SK-N-SH treated with all-trans-retinoic acid at 6 μM for 48 hours (cell line): Measurements from ENCODE around the gene INTS13.

Experiments
- ATAC-seq: fragments of 200-7000 bp; cut with Tn5 transposase; 3 replicates; pipeline ENCODE4 v1.9.1; 2020; ENCODE audit warnings: mild to moderate bottlenecking, moderate library complexity
- ARNTL ChIP-seq: fragments of 450-650 bp; formaldehyde crosslinking; IDR thresholded peaks from 2 replicates; pipeline ENCODE4 v1.5.0; 2020; ENCODE audit warnings: low read depth, mild to moderate bottlenecking, moderate library complexity, borderline replicate concordance
- BACH2 ChIP-seq: fragments of 250-450 bp; sonication (Bioruptor Pico); IDR thresholded peaks from 2 replicates; pipeline ENCODE4 v1.9.0; 2021; ENCODE audit warnings: mild to moderate bottlenecking, borderline replicate concordance
- CSDC2 ChIP-seq: fragments of 250-450 bp; sonication (Bioruptor Pico); IDR thresholded peaks from 2 replicates; pipeline ENCODE4 v1.5.0; 2020; ENCODE audit warnings: mild to moderate bottlenecking, moderate library complexity
- ESRRG ChIP-seq: fragments of 250-450 bp; sonication (Bioruptor Pico); IDR thresholded peaks from 2 replicates; pipeline ENCODE4 v1.6.1; 2021; ENCODE audit warnings: mild to moderate bottlenecking
- GLIS3 ChIP-seq: fragments of 250-450 bp; sonication (Bioruptor Pico); IDR thresholded peaks from 2 replicates; pipeline ENCODE4 v1.5.0; 2020; ENCODE audit warnings: mild to moderate bottlenecking, moderate library complexity
- ISL1 ChIP-seq: fragments of 250-450 bp; sonication (Bioruptor Pico); IDR thresholded peaks from 2 replicates; pipeline ENCODE4 v2.1.2; 2022; ENCODE audit warnings: mild to moderate bottlenecking, moderate library complexity
- OSR1 ChIP-seq: fragments of 250-450 bp; sonication (Bioruptor Pico); IDR thresholded peaks from 2 replicates; pipeline ENCODE4 v1.8.0; 2022; ENCODE audit warnings: moderate library complexity, mild to moderate bottlenecking, inconsistent platforms
- PPARA ChIP-seq: fragments of 250-450 bp; sonication (Bioruptor Pico); IDR thresholded peaks from 2 replicates; pipeline ENCODE4 v1.5.0; 2020; ENCODE audit warnings: mild to moderate bottlenecking, borderline replicate concordance
- RARB ChIP-seq: fragments of 250-450 bp; sonication (Bioruptor Pico); IDR thresholded peaks from 2 replicates; pipeline ENCODE4 v1.8.0; 2021; ENCODE audit warnings: mild to moderate bottlenecking, moderate library complexity
- SNAI2 ChIP-seq: fragments of 250-450 bp; sonication (Bioruptor Pico); IDR thresholded peaks from 2 replicates; pipeline ENCODE4 v1.5.0; 2020; ENCODE audit warnings: mild to moderate bottlenecking, moderate library complexity
- TCF4 ChIP-seq: fragments of 250-450 bp; sonication (Bioruptor Pico); IDR thresholded peaks from 2 replicates; pipeline ENCODE4 v1.8.0; 2021; ENCODE audit warnings: mild to moderate bottlenecking, moderate library complexity, borderline replicate concordance
- ZC3H10 ChIP-seq: fragments of 250-450 bp; sonication (Bioruptor Pico); IDR thresholded peaks from 2 replicates; pipeline ENCODE4 v1.5.1; 2021; ENCODE audit warnings: mild to moderate bottlenecking, moderate library complexity
- ZFP30 ChIP-seq: fragments of 450-650 bp; formaldehyde crosslinking; IDR thresholded peaks from 2 replicates; pipeline ENCODE4 v1.5.0; 2022; ENCODE audit warnings: mild to moderate bottlenecking, moderate library complexity
- ZNF565 ChIP-seq: fragments of 450-650 bp; formaldehyde crosslinking; conservative IDR thresholded peaks from 2 replicates; pipeline ENCODE4 v1.5.0; 2020; ENCODE audit warnings: low read depth, mild to moderate bottlenecking, moderate library complexity
- ZNF70 ChIP-seq: fragments of 450-650 bp; formaldehyde crosslinking; IDR thresholded peaks from 2 replicates; pipeline ENCODE4 v1.5.0; 2020; ENCODE audit warnings: mild to moderate bottlenecking, moderate library complexity
- ZNF8 ChIP-seq: fragments of 450-650 bp; formaldehyde crosslinking; IDR thresholded peaks from 2 replicates; pipeline ENCODE4 v1.5.0; 2020; ENCODE audit warnings: mild to moderate bottlenecking, moderate library complexity
- TF ChIP-seq, protein P1 (sequence below): fragments of 250-450 bp; sonication (Bioruptor Pico); IDR thresholded peaks from 2 replicates; pipeline ENCODE4 v1.5.1; 2020; ENCODE audit warnings: low read depth, mild to moderate bottlenecking, moderate library complexity
- TF ChIP-seq, protein P2 (sequence below): fragments of 250-450 bp; sonication (Bioruptor Pico); IDR thresholded peaks from 2 replicates; pipeline ENCODE4 v1.5.1; 2021; ENCODE audit warnings: mild to moderate bottlenecking, moderate library complexity
- TF ChIP-seq, protein P3 (sequence below): fragments of 250-450 bp; sonication (Bioruptor Pico); IDR thresholded peaks from 2 replicates; pipeline ENCODE4 v1.8.0; 2020; ENCODE audit warnings: mild to moderate bottlenecking, moderate library complexity, borderline replicate concordance
- TF ChIP-seq, protein P4 (sequence below): fragments of 250-450 bp; sonication (Bioruptor Pico); IDR thresholded peaks from 2 replicates; pipeline ENCODE4 v1.8.0; 2021; ENCODE audit warnings: low read depth, mild to moderate bottlenecking, moderate library complexity, borderline replicate concordance
- TF ChIP-seq, protein P5 (sequence below): fragments of 250-450 bp; sonication (Bioruptor Pico); IDR thresholded peaks from 2 replicates; pipeline ENCODE4 v1.5.0; 2020; ENCODE audit warnings: mild to moderate bottlenecking, moderate library complexity

Gene INTS13

DNA sequence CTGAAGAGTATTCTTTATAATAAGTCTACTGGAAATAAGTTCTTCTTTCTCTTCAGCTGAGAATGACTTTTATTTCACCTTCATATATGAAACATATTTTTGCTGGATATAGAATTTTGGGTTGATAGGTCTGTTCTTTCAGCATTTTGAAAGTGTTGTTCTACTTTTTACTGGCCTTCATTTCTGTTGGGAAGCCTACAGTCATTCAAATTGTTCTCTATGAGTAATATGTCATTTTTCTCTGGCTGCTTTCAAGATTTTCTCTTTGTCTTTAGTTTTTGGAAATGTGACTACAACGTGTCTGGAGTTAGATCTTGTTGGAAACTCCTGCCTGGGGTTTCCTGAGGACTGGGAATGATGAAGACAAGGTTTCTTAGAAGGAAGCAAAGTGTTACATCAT is 10.5 kb upstream of the INTS13 start:
- no peak for TF ChIP-seq BACH2 (CRISPR knock-in tag)
- TF ChIP-seq, protein P1, sequence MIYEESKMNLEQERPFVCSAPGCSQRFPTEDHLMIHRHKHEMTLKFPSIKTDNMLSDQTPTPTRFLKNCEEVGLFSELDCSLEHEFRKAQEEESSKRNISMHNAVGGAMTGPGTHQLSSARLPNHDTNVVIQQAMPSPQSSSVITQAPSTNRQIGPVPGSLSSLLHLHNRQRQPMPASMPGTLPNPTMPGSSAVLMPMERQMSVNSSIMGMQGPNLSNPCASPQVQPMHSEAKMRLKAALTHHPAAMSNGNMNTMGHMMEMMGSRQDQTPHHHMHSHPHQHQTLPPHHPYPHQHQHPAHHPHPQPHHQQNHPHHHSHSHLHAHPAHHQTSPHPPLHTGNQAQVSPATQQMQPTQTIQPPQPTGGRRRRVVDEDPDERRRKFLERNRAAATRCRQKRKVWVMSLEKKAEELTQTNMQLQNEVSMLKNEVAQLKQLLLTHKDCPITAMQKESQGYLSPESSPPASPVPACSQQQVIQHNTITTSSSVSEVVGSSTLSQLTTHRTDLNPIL: no peak
- no peak for TF ChIP-seq ARNTL
- no peak for TF ChIP-seq ZFP30 (CRISPR knock-in tag)
- TF ChIP-seq OSR1 (CRISPR knock-in tag): no peak
- TF ChIP-seq SNAI2 (CRISPR knock-in tag): no peak
- TF ChIP-seq, protein P2, sequence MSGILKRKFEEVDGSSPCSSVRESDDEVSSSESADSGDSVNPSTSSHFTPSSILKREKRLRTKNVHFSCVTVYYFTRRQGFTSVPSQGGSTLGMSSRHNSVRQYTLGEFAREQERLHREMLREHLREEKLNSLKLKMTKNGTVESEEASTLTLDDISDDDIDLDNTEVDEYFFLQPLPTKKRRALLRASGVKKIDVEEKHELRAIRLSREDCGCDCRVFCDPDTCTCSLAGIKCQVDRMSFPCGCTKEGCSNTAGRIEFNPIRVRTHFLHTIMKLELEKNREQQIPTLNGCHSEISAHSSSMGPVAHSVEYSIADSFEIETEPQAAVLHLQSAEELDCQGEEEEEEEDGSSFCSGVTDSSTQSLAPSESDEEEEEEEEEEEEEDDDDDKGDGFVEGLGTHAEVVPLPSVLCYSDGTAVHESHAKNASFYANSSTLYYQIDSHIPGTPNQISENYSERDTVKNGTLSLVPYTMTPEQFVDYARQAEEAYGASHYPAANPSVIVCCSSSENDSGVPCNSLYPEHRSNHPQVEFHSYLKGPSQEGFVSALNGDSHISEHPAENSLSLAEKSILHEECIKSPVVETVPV (CRISPR knock-in tag): no peak
- TF ChIP-seq, protein P3, sequence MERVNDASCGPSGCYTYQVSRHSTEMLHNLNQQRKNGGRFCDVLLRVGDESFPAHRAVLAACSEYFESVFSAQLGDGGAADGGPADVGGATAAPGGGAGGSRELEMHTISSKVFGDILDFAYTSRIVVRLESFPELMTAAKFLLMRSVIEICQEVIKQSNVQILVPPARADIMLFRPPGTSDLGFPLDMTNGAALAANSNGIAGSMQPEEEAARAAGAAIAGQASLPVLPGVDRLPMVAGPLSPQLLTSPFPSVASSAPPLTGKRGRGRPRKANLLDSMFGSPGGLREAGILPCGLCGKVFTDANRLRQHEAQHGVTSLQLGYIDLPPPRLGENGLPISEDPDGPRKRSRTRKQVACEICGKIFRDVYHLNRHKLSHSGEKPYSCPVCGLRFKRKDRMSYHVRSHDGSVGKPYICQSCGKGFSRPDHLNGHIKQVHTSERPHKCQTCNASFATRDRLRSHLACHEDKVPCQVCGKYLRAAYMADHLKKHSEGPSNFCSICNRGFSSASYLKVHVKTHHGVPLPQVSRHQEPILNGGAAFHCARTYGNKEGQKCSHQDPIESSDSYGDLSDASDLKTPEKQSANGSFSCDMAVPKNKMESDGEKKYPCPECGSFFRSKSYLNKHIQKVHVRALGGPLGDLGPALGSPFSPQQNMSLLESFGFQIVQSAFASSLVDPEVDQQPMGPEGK (CRISPR knock-in tag): no peak
- TF ChIP-seq TCF4 (CRISPR knock-in tag): no peak
- no peak for TF ChIP-seq PPARA (CRISPR knock-in tag)
- no peak for TF ChIP-seq ZNF565
- TF ChIP-seq ESRRG (CRISPR knock-in tag): no peak
- TF ChIP-seq ISL1: no peak
- no peak for TF ChIP-seq ZC3H10 (CRISPR knock-in tag)
- TF ChIP-seq GLIS3 (CRISPR knock-in tag): no peak
- TF ChIP-seq, protein P4, sequence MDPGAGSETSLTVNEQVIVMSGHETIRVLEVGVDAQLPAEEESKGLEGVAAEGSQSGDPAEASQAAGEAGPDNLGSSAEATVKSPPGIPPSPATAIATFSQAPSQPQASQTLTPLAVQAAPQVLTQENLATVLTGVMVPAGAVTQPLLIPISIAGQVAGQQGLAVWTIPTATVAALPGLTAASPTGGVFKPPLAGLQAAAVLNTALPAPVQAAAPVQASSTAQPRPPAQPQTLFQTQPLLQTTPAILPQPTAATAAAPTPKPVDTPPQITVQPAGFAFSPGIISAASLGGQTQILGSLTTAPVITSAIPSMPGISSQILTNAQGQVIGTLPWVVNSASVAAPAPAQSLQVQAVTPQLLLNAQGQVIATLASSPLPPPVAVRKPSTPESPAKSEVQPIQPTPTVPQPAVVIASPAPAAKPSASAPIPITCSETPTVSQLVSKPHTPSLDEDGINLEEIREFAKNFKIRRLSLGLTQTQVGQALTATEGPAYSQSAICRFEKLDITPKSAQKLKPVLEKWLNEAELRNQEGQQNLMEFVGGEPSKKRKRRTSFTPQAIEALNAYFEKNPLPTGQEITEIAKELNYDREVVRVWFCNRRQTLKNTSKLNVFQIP (CRISPR knock-in tag): no peak
- TF ChIP-seq ZNF8 (CRISPR knock-in tag): no peak
- TF ChIP-seq RARB (CRISPR knock-in tag): no peak
- TF ChIP-seq CSDC2 (CRISPR knock-in tag): no peak
- no peak for TF ChIP-seq ZNF70
- TF ChIP-seq, all 23 proteins: peak for 0
- no peak for ATAC-seq

DNA sequence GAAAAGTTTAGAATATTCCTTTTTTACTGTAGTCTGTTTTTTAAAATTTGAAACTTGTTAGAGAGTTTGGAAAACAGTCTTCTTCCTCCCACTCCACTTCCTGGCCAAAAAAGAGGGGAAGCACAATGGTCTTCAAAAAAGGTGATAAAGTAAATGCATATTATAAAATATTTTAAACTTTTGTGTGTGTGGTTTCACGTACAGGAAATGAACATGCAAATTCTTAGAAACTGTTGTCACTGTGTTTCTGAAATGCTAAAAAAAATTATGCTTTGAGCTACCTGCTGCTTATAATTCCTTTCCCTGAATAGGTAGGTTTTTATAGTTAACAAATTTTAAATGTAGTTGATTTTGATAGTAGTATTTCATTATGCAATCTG is 3.4 kb upstream of the INTS13 start:
- ATAC-seq: no peak
- TF ChIP-seq, protein P1: no peak
- TF ChIP-seq, protein P5, sequence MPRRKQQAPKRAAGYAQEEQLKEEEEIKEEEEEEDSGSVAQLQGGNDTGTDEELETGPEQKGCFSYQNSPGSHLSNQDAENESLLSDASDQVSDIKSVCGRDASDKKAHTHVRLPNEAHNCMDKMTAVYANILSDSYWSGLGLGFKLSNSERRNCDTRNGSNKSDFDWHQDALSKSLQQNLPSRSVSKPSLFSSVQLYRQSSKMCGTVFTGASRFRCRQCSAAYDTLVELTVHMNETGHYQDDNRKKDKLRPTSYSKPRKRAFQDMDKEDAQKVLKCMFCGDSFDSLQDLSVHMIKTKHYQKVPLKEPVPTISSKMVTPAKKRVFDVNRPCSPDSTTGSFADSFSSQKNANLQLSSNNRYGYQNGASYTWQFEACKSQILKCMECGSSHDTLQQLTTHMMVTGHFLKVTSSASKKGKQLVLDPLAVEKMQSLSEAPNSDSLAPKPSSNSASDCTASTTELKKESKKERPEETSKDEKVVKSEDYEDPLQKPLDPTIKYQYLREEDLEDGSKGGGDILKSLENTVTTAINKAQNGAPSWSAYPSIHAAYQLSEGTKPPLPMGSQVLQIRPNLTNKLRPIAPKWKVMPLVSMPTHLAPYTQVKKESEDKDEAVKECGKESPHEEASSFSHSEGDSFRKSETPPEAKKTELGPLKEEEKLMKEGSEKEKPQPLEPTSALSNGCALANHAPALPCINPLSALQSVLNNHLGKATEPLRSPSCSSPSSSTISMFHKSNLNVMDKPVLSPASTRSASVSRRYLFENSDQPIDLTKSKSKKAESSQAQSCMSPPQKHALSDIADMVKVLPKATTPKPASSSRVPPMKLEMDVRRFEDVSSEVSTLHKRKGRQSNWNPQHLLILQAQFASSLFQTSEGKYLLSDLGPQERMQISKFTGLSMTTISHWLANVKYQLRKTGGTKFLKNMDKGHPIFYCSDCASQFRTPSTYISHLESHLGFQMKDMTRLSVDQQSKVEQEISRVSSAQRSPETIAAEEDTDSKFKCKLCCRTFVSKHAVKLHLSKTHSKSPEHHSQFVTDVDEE: no peak
- no peak for TF ChIP-seq TCF4 (CRISPR knock-in tag)
- no peak for TF ChIP-seq RARB (CRISPR knock-in tag)
- TF ChIP-seq ZFP30 (CRISPR knock-in tag): no peak
